Coronary artery (tissue), 2 donors: ENCODE measurements around the gene SMG1.

ENCODE experiments used
- DNase-seq: peaks from one replicate; pipeline ENCODE4 v3.0.0-alpha.2; 2017; ENCODE audit warnings: low spot score
- H3K27ac ChIP-seq, 2 donors: fragments of 200-600 bp; sonication (generic); one replicate each; pipeline ENCODE4 v1.5.1; 2016 to 2019
- H3K4me3 ChIP-seq: fragments of 200-600 bp; sonication (generic); 2 replicates; pipeline ENCODE4 v1.5.1; 2016; ENCODE audit warnings: mild to moderate bottlenecking, moderate library complexity
- CTCF ChIP-seq: fragments of 200-600 bp; sonication (generic); IDR thresholded peaks from one replicate; pipeline ENCODE4 v1.5.1; 2019; ENCODE audit warnings: antibody characterized with exemption

SMG1 gene

DNA sequence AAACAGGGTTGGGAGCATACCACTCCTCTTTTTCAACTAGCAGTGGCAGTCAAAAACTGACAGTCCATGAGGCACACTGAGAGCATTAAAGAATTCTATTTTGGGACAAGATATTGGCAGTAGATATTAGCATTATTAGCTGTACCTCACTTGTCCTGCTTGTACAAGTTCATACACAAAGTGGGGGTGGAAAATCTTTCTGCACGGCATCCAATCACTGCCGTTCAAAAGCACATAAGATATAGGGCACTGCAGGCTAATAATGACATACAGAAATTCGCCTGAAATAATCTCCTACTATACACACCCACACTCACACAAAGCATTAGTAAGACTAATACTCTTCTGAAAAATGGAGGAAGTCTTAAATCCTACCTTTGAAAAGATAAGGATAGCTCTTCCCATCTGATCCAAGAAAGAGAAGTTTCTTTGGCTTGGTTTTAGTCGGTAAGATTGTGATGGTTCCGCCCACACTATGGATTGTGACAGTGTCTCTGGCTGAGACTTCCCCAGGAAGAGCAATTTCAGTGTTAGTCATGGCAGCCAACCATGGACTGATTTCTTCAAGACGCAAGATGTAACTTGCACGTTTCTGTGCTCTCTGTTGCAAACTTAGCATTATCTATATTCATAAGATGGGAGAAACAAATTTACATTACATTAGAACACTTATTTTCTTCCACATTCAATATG, 84.2 kb downstream of the SMG1 start:
- DNase-seq: no peak
- H3K4me3 ChIP-seq: no peak overlapping the region
- H3K27ac ChIP-seq: no peak overlapping the region
- TF ChIP-seq CTCF: no peak

- Histone ChIP-seq H3K27ac (no peak overlapping the region), H3K4me3 (no peak overlapping the region)
- DNase-seq: no peak
- no peak for TF ChIP-seq CTCF
Observed at GRCh38 chr16:18839555-18839954, 86.7 kb downstream of the SMG1 start.

DNA sequence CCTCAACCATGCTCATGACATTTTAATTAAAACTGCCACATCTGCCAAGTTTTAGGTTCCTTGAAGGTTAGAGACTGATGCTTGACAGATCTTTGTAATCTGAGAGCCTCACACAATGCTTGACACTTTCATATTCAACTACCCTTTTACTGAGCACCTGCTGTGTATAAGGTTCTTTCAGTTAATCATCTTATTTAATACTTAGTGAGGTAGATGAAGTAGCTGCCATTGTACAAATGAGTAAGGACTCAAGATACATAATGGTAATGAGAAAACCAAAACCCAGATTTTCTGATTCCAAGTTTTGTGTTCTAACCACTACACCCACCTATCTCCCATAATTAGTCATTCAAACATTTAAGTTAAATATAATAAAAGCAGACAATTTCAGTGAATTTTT, 89.5 kb downstream of the SMG1 start:
- no peak overlapping the region for H3K27ac ChIP-seq

GRCh38 chr16:18834864-18835263, 91.3 kb downstream of the SMG1 start:
- no peak for DNase-seq
- H3K4me3 ChIP-seq: no peak overlapping the region
- H3K27ac ChIP-seq: no peak overlapping the region
- TF ChIP-seq CTCF: no peak

More for the DNA sequence above, 89.5 kb downstream of the SMG1 start:
- DNase-seq: no peak
- TF ChIP-seq CTCF: no peak
- H3K4me3 ChIP-seq: no peak overlapping the region

GRCh38 chr16:18833707-18834505, 92.3 kb downstream of the SMG1 start:
- TF ChIP-seq CTCF: no peak
- H3K27ac ChIP-seq: no peak overlapping the region

DNA sequence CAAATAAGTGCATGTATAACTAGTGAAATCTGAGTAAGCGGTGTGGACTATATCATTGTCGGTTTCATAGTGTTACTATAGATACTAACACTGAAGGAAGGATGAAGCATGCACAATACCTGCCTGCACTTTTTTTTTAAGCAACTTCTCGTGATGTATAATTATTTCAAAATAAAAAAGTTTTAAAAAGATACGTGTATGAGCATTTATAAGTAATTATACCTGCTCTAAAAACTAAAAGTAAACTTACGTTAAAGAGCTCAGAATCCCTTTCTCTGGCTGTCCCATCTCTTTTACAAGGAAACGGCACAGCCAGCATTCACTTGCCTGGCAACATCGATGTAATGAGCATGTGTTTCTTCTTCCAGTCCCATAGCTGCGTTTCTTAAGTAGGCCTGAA, 93.6 kb downstream of the SMG1 start:
- H3K4me3 ChIP-seq: no peak overlapping the region
- no peak for DNase-seq
- no peak for TF ChIP-seq CTCF
- no peak overlapping the region for H3K27ac ChIP-seq

More at GRCh38 chr16:18833707-18834505, 92.3 kb downstream of the SMG1 start:
- DNase-seq: no peak
- H3K4me3 ChIP-seq: no peak overlapping the region

DNA sequence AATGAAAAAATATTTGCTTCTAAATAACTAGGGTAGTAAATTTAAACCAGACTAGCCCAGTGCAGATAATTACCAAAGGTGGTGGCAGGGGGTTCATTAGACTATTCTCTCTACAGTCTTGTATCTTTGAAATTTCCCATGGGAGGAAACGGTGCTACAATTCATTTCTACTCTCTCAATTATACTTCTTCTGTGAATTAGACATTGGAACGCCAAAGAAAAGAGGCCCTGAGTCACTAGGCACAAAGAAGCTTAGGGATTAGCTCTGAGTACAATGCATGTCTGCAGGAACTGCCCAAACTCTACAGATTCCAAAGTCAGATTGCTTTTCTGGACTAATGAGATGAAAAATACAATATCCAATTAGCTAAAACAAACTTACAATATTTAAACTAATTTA, 94.2 kb downstream of the SMG1 start:
- TF ChIP-seq CTCF: no peak
- no peak overlapping the region for H3K27ac ChIP-seq
- H3K4me3 ChIP-seq: no peak overlapping the region
- DNase-seq: no peak
